Measurements from ENCODE around the gene CLCN6. TPM values are rescaled to one million over a fixed set of nuclear protein-coding genes. Genes with fewer than 3 reads are reported as not detected.

CLCN6 gene
- total RNA-seq, 4 donors from 2014 or later = 12.8 to 23.8 (median 18.3) TPM

DNA sequence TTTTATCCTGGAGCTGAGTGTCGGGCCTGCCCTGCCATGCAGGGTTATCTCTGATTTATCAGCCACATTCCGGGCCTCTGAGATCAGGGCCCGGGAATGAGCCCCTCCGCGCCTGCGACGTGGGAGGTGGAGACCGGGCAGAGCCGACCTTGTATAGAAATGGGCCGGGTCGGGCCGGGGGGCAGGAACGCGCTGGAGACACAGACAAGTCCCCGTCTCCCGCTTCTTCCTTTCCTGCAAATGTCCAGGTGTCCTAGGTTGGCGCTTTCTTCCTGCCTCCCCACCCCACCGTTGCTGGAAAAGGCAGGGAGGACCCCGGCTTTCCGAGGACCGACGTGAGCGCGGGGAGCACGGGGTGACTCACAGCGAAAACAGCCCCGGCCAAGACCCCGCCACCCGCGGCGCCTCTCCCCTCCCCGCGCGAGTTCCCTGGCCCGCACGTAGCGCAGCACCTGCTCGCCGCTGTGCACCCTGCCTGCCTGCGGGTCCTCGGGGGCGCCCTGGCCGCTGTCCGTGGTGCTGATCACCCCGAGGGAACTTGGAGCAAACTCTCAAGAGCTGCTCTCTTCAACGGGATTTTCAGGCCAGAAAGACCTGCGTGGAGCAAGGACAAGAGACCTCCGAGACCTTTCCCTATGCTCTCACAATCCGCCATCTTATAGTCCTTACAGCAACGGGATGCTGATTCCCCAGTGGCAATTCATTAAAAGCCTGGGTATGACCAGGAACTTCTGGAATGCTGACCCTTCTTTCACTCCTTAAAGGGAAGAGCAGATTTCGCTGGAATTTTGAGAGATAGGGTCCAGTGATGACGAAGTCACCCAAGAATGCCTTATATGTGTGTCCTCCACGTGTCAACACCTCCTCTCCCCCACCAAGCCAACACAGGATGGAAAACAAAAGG is 53.2 kb downstream of the CLCN6 start:
- 0 to 13% methylated on average over 2 to 5 of the region's 53 CpGs for WGBS, 2 donors (ENCODE audit: low coverage in 1 of 2)
- Histone ChIP-seq H3K27me3 (peaks cover 97% of the 10 kb centered on the region), H3K4me3 (no peak overlapping the region), H3K36me3 (no peaks in the 10 kb centered on the region), H3K9me3 (no peaks in the 10 kb centered on the region), H3K4me1 (peaks cover 0 to 7% (median 0%) of the 10 kb centered on the region in 3 donors), H3K27ac (no peak overlapping the region)
- TF ChIP-seq, protein P1, sequence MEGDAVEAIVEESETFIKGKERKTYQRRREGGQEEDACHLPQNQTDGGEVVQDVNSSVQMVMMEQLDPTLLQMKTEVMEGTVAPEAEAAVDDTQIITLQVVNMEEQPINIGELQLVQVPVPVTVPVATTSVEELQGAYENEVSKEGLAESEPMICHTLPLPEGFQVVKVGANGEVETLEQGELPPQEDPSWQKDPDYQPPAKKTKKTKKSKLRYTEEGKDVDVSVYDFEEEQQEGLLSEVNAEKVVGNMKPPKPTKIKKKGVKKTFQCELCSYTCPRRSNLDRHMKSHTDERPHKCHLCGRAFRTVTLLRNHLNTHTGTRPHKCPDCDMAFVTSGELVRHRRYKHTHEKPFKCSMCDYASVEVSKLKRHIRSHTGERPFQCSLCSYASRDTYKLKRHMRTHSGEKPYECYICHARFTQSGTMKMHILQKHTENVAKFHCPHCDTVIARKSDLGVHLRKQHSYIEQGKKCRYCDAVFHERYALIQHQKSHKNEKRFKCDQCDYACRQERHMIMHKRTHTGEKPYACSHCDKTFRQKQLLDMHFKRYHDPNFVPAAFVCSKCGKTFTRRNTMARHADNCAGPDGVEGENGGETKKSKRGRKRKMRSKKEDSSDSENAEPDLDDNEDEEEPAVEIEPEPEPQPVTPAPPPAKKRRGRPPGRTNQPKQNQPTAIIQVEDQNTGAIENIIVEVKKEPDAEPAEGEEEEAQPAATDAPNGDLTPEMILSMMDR (IDR thresholded peaks at IDR 0.05) = peak in 3 of 4 experiments; percentile 8 to 30 (median 27)
- TF ChIP-seq POLR2A (IDR thresholded peaks at IDR 0.05) = no peak
- ATAC-seq = peak; percentile 60

DNA sequence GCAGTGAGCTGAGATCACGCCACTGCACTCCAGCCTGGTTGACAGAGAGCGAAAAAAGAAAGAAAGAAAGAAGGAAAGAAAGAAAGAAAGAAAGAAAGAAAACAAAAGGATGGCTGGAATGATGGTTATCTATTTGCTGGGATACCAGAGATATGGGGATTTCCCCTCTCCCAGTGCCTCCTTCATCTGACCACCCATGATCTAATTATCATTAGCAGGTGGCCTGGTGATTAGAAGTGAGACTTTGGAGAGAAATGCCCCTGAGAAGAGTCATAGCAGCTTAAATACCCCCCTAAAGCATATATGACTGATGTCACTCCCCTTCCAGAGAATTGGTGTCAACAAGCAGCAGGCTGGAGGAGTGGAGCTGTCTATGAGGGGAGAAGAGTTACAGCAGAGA is 54.1 kb downstream of the CLCN6 start:
- TF ChIP-seq, protein P1 (IDR thresholded peaks at IDR 0.05) = no peak
- TF ChIP-seq EP300 (IDR thresholded peaks at IDR 0.05) (no peak), POLR2AphosphoS5 (IDR thresholded peaks at IDR 0.05) (no peak), POLR2A (IDR thresholded peaks at IDR 0.05) (no peak)
- H3K27ac ChIP-seq = no peak overlapping the region
- 29% methylated on average over 1 of the region's 2 CpGs; no CpG with 5 or more reads in 1 of the 2 donors for WGBS, 2 donors (ENCODE audit: low coverage in 1 of 2)

DNA sequence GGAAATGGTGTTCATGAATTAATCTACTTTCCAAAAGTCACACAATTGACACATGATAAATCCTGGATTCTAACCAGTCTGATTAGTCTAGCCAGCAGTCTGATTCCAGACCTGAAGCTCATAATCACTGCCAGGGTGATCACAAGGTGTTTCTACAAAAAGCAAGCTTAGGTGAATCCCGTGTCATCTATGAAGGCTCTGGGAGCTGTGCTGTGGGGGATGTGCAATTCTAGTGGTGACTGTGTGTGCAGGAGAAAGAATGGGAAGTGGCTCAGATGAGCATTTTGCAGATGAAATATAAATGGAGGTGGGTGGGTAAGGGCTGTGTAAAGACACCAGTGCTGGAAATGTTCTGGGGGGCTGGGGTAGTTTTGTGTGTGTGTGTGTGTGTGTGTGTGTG is 54.6 kb downstream of the CLCN6 start:
- Histone ChIP-seq H3K9me3 (no peaks in the 10 kb centered on the region), H3K4me3 (no peak overlapping the region), H3K27me3 (peaks cover 92% of the 10 kb centered on the region), H3K36me3 (no peaks in the 10 kb centered on the region), H3K4me1 (peaks cover 0 to 7% (median 0%) of the 10 kb centered on the region in 3 donors), H3K27ac (no peak overlapping the region)
- WGBS, 2 donors (ENCODE audit: low coverage in 1 of 2) = 86% methylated on average over 1 of the region's 1 CpG; no CpG with 5 or more reads in 1 of the 2 donors
- TF ChIP-seq POLR2AphosphoS5 (IDR thresholded peaks at IDR 0.05) = no peak
- ATAC-seq = no peak

More for the DNA sequence above, 54.1 kb downstream of the CLCN6 start:
- ATAC-seq = no peak
- Histone ChIP-seq H3K27me3 (peaks cover 95% of the 10 kb centered on the region), H3K36me3 (no peaks in the 10 kb centered on the region), H3K4me1 (peaks cover 0 to 7% (median 0%) of the 10 kb centered on the region in 3 donors), H3K4me3 (no peak overlapping the region), H3K9me3 (no peaks in the 10 kb centered on the region)

DNA sequence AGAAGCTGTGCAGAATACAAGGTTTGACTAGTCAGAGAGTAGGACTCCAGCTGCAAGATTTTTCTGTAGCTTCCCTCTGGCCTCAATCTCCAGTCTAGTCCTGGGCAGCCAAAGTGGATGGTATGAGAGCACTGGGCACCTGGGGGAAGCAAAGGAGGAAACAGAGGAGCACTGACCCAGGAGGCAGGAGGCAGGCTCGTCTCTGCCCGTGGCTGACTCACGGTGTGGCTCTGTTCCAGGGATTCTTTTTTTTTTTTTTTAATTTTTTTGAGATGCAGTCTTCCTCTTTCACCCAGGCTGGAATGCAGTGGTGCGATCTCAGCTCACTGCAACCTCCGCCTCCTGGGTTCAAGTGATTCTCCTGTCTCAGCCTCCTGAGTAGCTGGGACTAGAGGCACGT is 56.9 kb downstream of the CLCN6 start:
- ATAC-seq = no peak
- H3K27me3 ChIP-seq = peaks cover 69% of the 10 kb centered on the region
- no peak overlapping the region for H3K27ac ChIP-seq
- no peaks in the 10 kb centered on the region for H3K9me3 ChIP-seq
- H3K4me3 ChIP-seq = no peak overlapping the region
- 0 to 36% methylated on average over 1 to 5 of the region's 6 CpGs for WGBS, 2 donors (ENCODE audit: low coverage in 1 of 2)
- H3K4me1 ChIP-seq = peaks cover 0 to 7% (median 0%) of the 10 kb centered on the region in 3 donors
- no peaks in the 10 kb centered on the region for H3K36me3 ChIP-seq
- TF ChIP-seq POLR2AphosphoS5 (IDR thresholded peaks at IDR 0.05) (no peak), EP300 (IDR thresholded peaks at IDR 0.05) (no peak), POLR2A (IDR thresholded peaks at IDR 0.05) (no peak)
- TF ChIP-seq, protein P1 (IDR thresholded peaks at IDR 0.05) = no peak

DNA sequence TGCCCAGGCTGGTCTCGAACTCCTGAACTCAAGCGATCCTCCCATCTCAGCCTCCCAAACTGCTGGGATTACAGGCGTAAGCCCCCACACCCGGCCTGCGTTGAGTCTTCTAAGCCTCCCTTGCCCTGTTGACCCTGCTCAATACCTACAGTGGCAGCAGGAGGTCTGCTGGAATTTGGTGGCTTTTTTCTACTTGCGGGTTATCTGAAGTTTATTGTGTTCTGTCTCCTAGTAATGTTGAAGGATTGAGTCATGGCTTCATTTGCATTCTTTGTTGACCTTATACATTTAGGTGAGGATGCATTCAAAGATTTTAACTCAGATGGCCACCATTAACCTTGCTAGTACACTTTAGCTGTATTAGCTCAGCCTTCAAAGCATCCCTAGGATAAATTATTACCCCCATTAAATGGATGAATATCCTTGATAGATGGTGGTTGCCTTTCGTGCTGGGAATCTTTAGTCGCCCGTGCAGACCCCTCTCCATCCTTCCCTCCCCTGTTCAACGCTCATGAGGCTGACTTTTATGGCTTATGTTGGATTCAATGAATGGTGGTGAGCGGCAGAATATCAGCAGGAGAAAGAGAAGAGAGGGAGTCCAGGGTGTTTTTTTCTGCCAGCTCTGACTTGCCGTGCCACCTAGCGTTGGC is 62.5 kb downstream of the CLCN6 start:
- ATAC-seq = no peak
- H3K9me3 ChIP-seq = no peaks in the 10 kb centered on the region
- H3K27me3 ChIP-seq = peaks cover 56% of the 10 kb centered on the region
- no peak overlapping the region for H3K27ac ChIP-seq
- no peaks in the 10 kb centered on the region for H3K4me1 ChIP-seq
- 42 to 45% methylated on average over 6 to 13 of the region's 13 CpGs for WGBS, 2 donors (ENCODE audit: low coverage in 1 of 2)
- H3K4me3 ChIP-seq = no peak overlapping the region
- H3K36me3 ChIP-seq = no peaks in the 10 kb centered on the region
- TF ChIP-seq POLR2A (IDR thresholded peaks at IDR 0.05) (no peak), EP300 (IDR thresholded peaks at IDR 0.05) (no peak), POLR2AphosphoS5 (IDR thresholded peaks at IDR 0.05) (no peak)
- TF ChIP-seq, protein P1 (IDR thresholded peaks at IDR 0.05) = no peak
